ENCODE measurements around the gene SLC25A11. TPM values are rescaled to one million over a fixed set of nuclear protein-coding genes. Genes with fewer than 3 reads are reported as not detected.

Gene SLC25A11
- total RNA-seq, 1 donor from 2014 or later = 45.7 TPM

DNA sequence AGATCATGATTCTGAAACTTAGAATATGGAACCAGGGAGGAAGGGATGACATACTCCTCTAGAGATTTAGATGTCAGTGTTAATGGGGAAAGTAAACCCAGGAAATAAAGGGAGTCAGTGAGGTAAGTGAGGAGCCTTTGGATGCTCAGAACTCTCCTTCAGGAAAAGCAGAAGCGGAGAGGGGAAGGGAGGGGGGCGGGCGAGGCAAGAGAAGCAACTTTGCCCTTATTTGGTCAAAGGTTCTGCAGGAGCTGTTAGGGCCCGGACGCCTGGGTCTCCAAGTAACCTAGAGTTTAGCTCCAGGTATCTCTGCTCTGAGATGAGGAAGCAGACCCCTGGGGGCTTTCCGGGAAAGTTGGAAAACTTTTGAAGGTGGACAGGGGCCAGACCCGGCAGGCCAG, 7.2 kb upstream of the SLC25A11 start:
- H3K27me3 ChIP-seq = no peaks in the 10 kb centered on the region
- H3K36me3 ChIP-seq = peaks cover 0 to 35% of the 10 kb centered on the region in 2 donors
- H3K9me3 ChIP-seq = no peaks in the 10 kb centered on the region
- no peak for DNase-seq (ENCODE audit: extremely low spot score in 2 of 2)
- H3K4me3 ChIP-seq = peak overlapping the region; percentile 91 to 99
- H3K27ac ChIP-seq = peak overlapping the region; percentile 95
- peaks cover 43% of the 10 kb centered on the region for H3K4me1 ChIP-seq
- intact Hi-C loops (cut with DNase I) = loop anchor here (5.0 kb wide), 1 partner anchor 50 kb away; the partner anchor contains the start of genes INCA1 and KIF1C
- TF ChIP-seq POLR2A (IDR thresholded peaks at IDR 0.05) (no peak), POLR2AphosphoS5 (IDR thresholded peaks at IDR 0.05; ENCODE audit: insufficient read depth in 1 of 2, low read depth in 1 of 2) (no peak), CTCF (IDR thresholded peaks at IDR 0.05) (no peak)

GRCh38 chr17:4946312-4946976, 6.6 kb upstream of the SLC25A11 start:
- Histone ChIP-seq H3K36me3 (peaks cover 0 to 35% of the 10 kb centered on the region in 2 donors), H3K4me1 (peaks cover 49% of the 10 kb centered on the region)
- TF ChIP-seq POLR2A (IDR thresholded peaks at IDR 0.05) (no peak), CTCF (IDR thresholded peaks at IDR 0.05) (no peak), POLR2AphosphoS5 (IDR thresholded peaks at IDR 0.05; ENCODE audit: insufficient read depth in 1 of 2, low read depth in 1 of 2) (no peak)

GRCh38 chr17:4945944-4946280, 6.1 kb upstream of the SLC25A11 start:
- no peaks in the 10 kb centered on the region for H3K9me3 ChIP-seq
- intact Hi-C loops (cut with DNase I) = loop anchor here (5.0 kb wide), 1 partner anchor 51 kb away; the partner anchor contains the start of genes INCA1 and KIF1C
- peak overlapping the region; percentile 91 to 99 for H3K4me3 ChIP-seq
- H3K4me1 ChIP-seq = peaks cover 54% of the 10 kb centered on the region
- peak overlapping the region; percentile 95 for H3K27ac ChIP-seq
- H3K27me3 ChIP-seq = no peaks in the 10 kb centered on the region
- DNase-seq (ENCODE audit: extremely low spot score in 2 of 2) = no peak
- TF ChIP-seq CTCF (IDR thresholded peaks at IDR 0.05) = no peak
- TF ChIP-seq POLR2A (IDR thresholded peaks at IDR 0.05) = no peak
- no peak for TF ChIP-seq POLR2AphosphoS5 (IDR thresholded peaks at IDR 0.05; ENCODE audit: insufficient read depth in 1 of 2, low read depth in 1 of 2)
- peaks cover 0 to 35% of the 10 kb centered on the region in 2 donors for H3K36me3 ChIP-seq

More at GRCh38 chr17:4946312-4946976, 6.6 kb upstream of the SLC25A11 start:
- Histone ChIP-seq H3K27me3 (no peaks in the 10 kb centered on the region), H3K9me3 (no peaks in the 10 kb centered on the region), H3K4me3 (peak overlapping the region; percentile 91 to 99), H3K27ac (peak overlapping the region; percentile 95)
- intact Hi-C loops (cut with DNase I) = loop anchor here (5.0 kb wide), 1 partner anchor 51 kb away; the partner anchor contains the start of genes INCA1 and KIF1C
- no peak for DNase-seq (ENCODE audit: extremely low spot score in 2 of 2)

DNA sequence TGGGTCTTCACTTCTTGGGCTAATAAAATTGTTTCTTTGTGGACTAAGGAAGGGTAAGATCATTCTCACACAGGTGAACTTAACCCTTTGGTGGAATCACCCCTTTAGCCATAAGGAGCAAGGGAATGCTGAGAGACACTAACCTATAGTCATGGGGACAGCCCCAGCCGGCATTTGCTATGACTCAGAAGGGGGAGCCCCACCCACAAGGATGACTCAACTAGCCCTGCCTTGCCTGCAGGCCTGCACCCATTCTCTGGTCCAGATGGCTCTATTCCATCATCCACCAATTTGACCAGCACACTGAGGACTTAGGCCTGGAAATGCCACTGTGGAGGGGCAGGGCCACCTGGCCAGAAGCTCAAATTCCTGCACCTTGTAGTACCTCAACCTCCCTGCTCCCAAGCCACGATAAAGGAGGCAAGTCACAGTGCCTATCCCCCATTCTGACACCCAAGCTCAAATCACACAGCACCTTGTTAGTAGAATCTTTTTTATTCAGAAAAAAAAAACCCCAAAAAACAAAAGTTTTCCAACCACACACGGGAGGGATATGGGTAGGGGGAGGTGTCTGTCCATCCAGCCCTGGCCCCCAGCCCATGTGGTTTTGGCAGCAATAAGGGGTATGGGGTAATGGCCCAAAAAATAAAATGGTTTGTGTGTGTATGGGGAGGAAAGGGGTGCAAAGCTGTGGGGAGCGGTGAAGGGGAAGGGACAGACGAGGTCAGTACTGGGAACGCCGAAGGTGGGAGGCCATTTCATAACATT, 5.5 kb upstream of the SLC25A11 start:
- Histone ChIP-seq H3K36me3 (peaks cover 0 to 35% of the 10 kb centered on the region in 2 donors), H3K4me1 (peaks cover 53% of the 10 kb centered on the region), H3K27me3 (no peaks in the 10 kb centered on the region), H3K9me3 (no peaks in the 10 kb centered on the region), H3K4me3 (peak overlapping the region; percentile 27 to 91), H3K27ac (peak overlapping the region; percentile 95)
- no peak for TF ChIP-seq POLR2A (IDR thresholded peaks at IDR 0.05)
- no peak for TF ChIP-seq CTCF (IDR thresholded peaks at IDR 0.05)
- TF ChIP-seq POLR2AphosphoS5 (IDR thresholded peaks at IDR 0.05; ENCODE audit: insufficient read depth in 1 of 2, low read depth in 1 of 2) = peak; percentile 51 to 73
- no peak for DNase-seq (ENCODE audit: extremely low spot score in 2 of 2)
- intact Hi-C loops (cut with DNase I) = loop anchor here (5.0 kb wide), 1 partner anchor 52 kb away; the partner anchor contains the start of genes INCA1 and KIF1C

Measured in vagina (tissue), 2 donors.